ENCODE measurements around the gene MAN1C1. TPM values are rescaled to one million over a fixed set of nuclear protein-coding genes. Genes with fewer than 3 reads are reported as not detected.
A peak's percentile ranks its signal among the peaks of the same experiment; 100 is the strongest.

Gene MAN1C1
- total RNA-seq, 6 experiments from 2014 or later: 10.7 to 38.8 (median 21.0) TPM

DNA sequence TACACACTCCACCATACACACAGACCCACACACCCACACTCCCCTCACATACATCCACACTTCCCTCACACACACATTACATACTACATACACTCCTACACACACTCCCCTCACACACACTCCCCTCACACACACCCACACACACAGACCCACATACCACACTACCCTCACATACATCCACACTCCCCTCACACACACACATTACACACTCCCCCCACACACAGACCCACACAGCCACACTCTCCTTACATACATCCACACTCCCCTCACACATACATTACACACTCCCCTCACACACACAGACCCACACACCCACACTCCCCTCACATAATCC, 150.8 kb downstream of the MAN1C1 start:
- TF ChIP-seq, protein P1, sequence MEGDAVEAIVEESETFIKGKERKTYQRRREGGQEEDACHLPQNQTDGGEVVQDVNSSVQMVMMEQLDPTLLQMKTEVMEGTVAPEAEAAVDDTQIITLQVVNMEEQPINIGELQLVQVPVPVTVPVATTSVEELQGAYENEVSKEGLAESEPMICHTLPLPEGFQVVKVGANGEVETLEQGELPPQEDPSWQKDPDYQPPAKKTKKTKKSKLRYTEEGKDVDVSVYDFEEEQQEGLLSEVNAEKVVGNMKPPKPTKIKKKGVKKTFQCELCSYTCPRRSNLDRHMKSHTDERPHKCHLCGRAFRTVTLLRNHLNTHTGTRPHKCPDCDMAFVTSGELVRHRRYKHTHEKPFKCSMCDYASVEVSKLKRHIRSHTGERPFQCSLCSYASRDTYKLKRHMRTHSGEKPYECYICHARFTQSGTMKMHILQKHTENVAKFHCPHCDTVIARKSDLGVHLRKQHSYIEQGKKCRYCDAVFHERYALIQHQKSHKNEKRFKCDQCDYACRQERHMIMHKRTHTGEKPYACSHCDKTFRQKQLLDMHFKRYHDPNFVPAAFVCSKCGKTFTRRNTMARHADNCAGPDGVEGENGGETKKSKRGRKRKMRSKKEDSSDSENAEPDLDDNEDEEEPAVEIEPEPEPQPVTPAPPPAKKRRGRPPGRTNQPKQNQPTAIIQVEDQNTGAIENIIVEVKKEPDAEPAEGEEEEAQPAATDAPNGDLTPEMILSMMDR (IDR thresholded peaks at IDR 0.05): no peak
- TF ChIP-seq POLR2A (IDR thresholded peaks at IDR 0.05): no peak
- Histone ChIP-seq H3K9me3 (no peaks in the 10 kb centered on the region), H3K27me3 (no peaks in the 10 kb centered on the region), H3K4me3 (no peak overlapping the region), H3K27ac (no peak overlapping the region), H3K4me1 (peaks cover 0 to 22% (median 11%) of the 10 kb centered on the region in 4 donors), H3K36me3 (no peaks in the 10 kb centered on the region)
- DNase-seq: no peak
- intact Hi-C loops (cut with DNase I): no loop called here
- no peak for ATAC-seq

DNA sequence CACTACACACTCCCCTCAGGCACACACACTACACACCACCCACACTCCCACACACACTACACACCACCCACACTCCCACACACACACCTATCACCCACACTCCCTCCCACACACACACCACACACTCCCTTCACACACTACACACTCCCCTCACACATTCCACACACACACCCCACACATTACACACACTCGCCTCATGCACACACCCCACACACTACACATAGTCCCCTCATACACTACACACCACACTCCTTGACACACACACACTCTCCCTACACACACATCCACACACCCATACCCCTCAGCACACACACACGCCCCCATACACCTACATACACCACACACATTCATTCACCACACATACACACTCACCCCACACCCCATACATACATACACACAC, 152.4 kb downstream of the MAN1C1 start:
- H3K36me3 ChIP-seq: no peaks in the 10 kb centered on the region
- TF ChIP-seq POLR2A (IDR thresholded peaks at IDR 0.05): no peak
- TF ChIP-seq, protein P1 (IDR thresholded peaks at IDR 0.05): no peak
- intact Hi-C loops (cut with DNase I): no loop called here
- H3K4me3 ChIP-seq: no peak overlapping the region
- H3K4me1 ChIP-seq: peaks cover 0 to 37% (median 18%) of the 10 kb centered on the region in 4 donors
- ATAC-seq: no peak
- no peaks in the 10 kb centered on the region for H3K9me3 ChIP-seq
- 95% methylated on average over 2 of the region's 2 CpGs for WGBS (ENCODE audit: insufficient coverage, low coverage, low lambda C conversion rate, missing lambda C conversion rate)
- no peaks in the 10 kb centered on the region for H3K27me3 ChIP-seq
- no peak for DNase-seq
- H3K27ac ChIP-seq: no peak overlapping the region

DNA sequence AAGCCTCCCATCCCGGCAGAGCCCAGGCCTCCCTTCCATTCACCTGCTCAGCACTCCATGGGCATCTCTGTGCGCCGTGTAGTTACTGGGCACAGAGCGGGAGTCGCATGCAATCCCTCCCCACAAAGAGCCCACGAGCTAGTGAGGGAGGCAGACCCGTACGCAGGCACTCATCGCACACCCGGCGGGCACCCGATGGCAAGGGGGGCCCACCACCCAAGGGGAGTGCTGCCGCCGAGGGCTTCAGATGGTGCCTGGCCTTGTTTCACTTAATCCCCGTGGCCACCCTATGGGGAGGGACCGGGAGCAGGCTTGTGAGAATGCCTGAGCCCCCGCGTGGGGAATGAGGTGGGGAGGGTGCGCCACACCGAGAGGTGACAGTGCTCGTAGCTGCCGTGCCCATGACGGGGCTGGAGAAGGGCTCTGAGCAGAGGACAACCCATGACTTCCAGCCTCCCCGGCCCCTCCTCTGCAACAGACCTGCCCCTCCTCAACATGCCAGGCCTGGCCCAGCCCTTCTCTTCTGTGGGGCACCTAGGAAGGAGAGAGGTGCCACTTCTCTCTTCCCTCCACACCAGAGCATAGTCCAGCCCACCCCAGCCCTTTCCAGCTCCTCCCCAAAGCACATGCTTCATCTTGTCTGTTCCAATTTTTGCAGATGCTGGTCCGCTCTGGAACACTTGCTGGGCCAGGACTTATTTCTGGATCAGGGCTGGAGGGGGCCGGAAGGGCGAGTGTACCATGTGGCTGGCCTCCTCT, 153.2 kb downstream of the MAN1C1 start:
- Histone ChIP-seq H3K27ac (no peak overlapping the region), H3K4me1 (peaks cover 0 to 44% (median 22%) of the 10 kb centered on the region in 4 donors)

DNA sequence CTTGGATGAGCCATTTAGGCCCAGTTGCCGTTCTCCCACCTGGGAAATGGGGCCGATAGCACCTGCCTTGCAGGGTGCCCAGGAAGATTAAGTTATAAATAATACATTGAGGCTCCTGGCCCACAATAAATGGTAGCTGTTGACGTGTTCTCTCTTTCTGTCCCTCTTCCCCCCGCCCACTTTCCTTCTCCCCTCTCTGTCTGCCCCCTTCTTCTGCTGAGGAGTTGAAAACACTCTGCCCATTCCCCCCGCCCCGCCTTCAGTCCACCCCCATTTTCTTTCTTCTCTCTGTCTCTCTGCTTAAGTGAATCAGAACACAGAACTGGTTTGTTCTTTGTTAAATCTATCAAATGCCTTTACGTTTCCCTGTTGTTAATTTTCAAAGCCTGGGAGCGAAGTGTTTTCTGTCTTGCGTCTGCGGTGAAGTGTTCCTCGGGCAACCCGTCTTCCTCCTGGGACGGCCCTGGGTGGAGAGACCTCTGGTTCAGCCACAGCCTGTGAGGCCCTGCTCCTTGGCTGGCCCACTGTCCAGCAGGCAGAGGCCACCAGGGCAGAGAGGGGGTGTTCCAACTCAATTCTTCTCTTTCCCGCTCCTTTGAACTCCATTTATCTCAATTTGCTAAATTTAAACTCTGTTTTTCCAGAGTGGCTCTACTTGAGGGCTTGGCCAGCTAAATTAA, 154.1 kb downstream of the MAN1C1 start:
- no peak overlapping the region for H3K4me3 ChIP-seq
- H3K4me1 ChIP-seq: peaks cover 0 to 44% (median 22%) of the 10 kb centered on the region in 4 donors
- 79% methylated on average over 11 of the region's 14 CpGs for WGBS (ENCODE audit: insufficient coverage, low coverage, low lambda C conversion rate, missing lambda C conversion rate)
- H3K27me3 ChIP-seq: no peaks in the 10 kb centered on the region
- no peak for TF ChIP-seq POLR2A (IDR thresholded peaks at IDR 0.05)
- TF ChIP-seq, protein P1 (IDR thresholded peaks at IDR 0.05): no peak
- intact Hi-C loops (cut with DNase I): no loop called here
- H3K36me3 ChIP-seq: no peaks in the 10 kb centered on the region
- DNase-seq (no peak), ATAC-seq (peak in 1 of 4 donors; percentile 3)
- no peak overlapping the region for H3K27ac ChIP-seq
- H3K9me3 ChIP-seq: no peaks in the 10 kb centered on the region

More for the DNA sequence above, 153.2 kb downstream of the MAN1C1 start:
- Histone ChIP-seq H3K4me3 (no peak overlapping the region), H3K36me3 (no peaks in the 10 kb centered on the region), H3K27me3 (no peaks in the 10 kb centered on the region), H3K9me3 (no peaks in the 10 kb centered on the region)
- ATAC-seq (no peak), DNase-seq (no peak)
- 80% methylated on average over 2 of the region's 27 CpGs for WGBS (ENCODE audit: insufficient coverage, low coverage, low lambda C conversion rate, missing lambda C conversion rate)
- no peak for TF ChIP-seq POLR2A (IDR thresholded peaks at IDR 0.05)
- TF ChIP-seq, protein P1 (IDR thresholded peaks at IDR 0.05): no peak
- intact Hi-C loops (cut with DNase I): no loop called here
